Ammon's horn (tissue), 1 donor: ENCODE measurements around the gene CPLX1.
"Not testable (repeated sequence)": the region's sequence is repeated elsewhere in the genome, so short reads cannot be mapped to it uniquely, and the experiment has no call there.

Experiments used
- DNase-seq: peaks from one replicate; pipeline ENCODE4 v3.0.0-alpha.2; 2016; ENCODE audit warnings: low spot score

The CPLX1 gene

DNA sequence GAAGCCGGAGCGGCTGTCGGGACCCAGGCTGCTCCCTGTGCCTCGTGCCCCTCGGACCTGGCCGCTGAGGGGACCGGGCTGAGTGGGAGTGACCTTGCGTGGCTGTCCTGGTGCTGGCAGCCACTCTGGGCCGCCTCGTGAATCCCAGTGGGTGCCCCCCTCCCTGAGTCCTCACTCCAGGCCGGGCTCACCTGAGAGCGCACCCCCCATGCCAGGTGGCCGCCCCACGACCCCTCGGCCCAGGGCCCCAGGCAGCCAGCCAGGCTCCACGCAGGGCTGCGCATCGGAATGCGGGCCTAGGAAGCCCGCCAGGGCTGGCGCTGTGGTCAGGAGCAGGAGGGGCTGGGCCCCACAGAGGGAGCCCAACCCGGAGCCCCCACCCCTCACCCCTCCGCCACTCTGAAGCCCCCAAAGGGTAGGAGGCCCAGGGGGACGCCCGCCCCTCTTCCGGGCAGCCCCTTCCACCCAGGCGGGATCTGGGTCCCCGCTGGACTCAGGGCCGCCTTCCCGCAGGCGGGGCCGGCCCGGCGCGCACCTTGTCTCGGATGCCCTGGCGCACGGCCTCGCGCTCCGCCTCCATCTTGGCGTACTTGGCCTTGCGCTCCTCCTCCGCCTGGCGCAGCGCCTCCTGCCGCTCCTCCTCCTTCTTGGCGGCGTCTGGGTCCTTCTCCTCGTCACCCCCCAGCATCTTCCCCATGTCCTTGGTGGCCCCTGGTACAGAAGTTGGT is 33.9 kb downstream of the CPLX1 start:
- DNase-seq = no peak

DNA sequence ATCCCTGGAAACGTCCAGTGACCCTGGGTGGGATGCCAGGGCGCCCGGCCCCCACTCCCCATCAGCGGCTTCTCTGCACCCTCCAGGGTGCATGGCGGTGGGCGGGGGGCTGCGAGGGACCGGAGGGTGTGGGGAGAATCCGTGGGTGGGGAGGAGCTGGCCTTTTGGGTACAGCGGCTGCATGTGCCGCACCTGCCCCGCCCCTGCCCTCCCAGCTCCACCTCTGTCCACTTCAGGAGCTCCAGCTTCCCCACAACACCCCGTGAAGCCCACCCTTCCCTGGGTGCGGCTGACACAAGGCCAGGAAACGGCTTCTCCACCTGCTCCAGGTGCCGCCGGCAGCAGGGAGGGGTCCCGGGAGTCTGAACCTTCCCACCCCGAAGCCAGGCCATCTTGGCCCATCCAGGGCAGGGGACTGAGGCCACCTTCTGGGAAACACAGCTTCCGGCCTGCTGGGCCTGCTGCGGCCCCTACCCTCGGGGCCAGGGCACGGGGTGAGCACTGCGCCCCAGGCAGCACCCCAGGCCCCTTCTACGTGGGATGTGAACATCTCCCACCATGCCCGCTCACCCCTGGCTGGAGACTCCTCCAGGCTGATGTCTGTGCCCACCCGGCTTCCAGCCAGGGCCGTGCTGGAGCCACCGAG is 34.6 kb downstream of the CPLX1 start:
- DNase-seq = no peak

DNA sequence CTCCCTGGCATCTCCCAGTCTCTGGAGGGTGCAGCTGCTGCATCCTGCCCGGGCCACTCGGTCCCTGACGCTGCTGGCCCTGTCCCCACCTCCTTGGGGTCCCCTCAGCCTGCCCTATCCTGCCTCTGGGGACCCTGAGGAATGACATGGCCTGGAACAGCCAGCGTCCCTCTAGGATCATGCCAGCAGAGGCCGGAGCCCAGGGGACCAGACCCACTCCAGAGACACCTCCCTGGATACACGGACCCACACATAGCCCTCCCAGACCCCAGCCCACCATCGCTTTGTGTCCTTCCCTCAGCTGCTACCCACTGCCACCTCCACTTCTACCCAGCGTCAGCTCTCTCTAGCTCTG is 35.5 kb downstream of the CPLX1 start:
- DNase-seq = no peak

DNA sequence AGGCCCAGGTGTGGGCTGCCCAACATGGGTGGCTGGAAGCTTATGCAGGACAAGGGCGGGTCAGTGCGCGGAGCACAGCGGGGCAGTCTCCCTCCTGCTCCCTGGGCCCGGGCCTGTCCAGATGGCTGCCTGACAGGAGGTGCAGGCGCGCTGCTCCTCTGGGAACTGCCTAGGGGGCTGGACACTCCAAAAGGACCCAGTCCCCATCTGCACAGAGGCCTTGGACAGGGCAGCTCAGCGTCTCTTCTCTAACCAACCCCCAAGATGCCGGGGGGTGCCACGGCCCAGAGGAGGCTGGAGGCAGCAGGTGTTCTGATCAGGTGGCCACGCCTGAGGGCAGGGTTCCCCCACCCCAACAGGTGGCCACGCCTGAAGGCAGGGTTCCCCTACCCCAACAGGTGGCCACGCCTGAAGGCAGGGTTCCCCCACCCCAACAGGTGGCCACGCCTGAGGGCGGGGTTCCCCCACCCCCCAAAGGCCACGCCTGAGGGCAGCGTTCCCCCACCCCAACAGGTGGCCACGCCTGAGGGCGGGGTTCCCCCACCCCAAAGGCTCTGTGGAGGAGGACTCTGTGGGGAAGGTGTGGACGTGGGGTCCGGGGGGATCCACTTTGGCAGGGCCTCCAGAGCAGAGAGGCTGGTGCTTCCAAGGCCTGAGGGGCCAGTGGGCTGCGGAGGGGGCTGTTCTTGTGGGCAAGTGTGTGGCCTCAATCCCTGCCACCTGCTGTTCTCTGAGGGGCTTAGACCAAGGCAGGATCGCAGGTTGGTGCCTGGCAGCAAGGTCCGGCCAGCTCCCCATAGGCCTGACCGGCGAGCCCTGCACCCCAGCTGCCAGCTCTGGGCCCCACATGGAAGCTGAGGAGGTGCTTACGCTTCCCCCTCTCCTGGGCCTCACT is 36.1 kb downstream of the CPLX1 start:
- no peak for DNase-seq

DNA sequence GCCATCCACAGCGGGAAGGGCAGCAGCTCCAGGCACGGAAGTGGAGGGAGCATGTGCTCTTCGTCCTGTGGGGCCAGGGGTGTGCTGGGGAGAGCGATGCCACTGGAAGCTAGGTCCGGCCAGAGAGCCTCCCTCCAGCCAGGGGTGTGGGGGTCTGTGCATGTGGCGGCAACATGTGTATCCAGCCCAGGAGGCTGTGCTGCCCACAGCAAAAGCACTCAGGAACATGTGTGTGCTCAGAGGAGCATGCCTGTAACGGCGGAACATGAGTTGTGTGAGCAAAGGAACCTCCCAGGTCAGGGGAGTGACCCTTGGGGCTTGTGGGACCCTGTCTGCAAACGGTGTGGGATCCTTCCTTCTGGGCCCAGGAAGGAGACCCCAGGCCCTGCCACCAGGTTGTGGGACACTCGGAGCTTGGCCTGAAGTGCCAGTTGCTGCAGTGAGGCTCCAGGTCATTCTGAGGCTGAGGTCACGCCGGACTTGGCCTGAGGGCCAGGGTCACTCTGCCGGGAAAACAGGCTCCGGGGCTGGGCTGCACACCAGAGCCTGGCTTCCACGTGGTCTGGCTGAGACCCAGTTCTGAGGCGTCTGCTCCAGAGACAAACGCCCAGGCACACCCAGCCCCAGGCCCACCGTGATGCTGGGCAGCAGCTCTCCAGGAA is 37.2 kb downstream of the CPLX1 start:
- DNase-seq = no peak

DNA sequence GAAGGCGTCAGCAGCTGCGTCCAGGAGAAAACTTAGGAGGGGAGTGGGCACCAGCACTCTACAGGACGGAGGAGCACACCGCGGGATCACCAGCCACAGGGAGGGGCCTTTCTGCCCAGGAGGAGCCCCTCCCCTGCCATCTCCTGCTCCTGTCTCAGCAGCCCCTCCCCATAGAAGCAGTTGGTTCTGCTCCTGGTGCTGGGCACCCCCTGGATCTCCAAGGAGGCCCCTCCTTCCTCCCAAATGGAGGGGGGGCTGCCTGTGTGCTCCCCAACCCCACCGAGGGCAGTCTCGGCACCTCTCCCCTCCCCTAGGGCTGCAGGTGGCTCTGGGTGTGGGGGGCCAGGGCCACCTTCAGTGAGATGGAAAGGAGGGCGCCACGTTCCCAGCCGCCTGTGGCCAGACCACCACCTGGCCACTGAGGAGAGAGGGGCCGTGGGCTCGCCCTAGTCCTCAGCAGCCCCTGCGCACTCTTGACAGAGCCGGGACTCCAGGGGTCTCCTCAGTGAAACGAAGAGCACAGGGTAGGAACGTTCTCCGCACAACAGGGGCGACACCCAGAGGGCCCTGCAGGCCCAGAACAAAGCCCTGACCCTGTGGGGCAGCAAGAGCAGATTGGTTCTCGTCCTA is 37.8 kb downstream of the CPLX1 start:
- DNase-seq = no peak

DNA sequence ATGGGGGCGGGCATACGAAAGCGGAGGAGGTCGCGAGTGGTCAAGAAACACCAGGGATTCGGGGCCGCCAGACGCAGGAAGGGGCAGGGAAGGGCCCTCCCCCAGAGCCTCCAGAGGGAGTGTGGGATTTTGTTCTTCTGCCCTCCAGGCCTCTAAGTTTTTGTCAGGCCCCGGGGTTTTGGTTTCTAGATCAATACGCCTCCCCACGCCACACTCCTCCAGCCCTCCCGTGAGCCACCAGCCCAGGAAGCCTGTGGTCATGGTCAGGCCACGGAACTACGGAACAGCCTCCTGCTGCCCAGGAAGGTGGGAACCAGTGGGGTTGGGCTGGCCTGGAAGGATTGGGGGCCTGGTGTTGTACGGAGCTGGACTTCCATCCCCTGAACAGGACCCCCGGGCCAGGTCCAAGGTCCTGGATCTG is 38.4 kb downstream of the CPLX1 start:
- no peak for DNase-seq

DNA sequence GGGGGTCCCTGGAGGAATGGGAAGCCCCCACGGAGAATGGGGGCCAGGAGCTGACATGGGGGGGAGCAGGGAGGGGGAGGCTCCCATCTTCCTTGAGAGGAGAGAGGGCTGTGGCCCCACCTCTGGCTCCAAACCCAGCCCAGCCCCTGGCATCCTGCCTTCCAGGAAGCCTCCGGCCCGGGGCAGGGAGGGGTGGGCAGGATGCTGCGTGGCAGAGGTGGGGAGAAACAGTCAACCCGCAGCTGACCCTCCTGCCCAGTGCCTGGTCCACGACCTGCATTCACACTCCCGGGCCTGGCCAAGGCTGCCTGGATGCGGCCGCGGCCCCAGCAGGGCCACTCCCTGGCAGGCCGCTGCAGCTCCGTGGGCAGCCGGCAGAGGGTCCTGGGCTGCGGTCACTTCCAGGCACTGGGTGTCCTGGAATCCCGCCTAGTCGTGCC is 39.0 kb downstream of the CPLX1 start:
- DNase-seq = no peak

DNA sequence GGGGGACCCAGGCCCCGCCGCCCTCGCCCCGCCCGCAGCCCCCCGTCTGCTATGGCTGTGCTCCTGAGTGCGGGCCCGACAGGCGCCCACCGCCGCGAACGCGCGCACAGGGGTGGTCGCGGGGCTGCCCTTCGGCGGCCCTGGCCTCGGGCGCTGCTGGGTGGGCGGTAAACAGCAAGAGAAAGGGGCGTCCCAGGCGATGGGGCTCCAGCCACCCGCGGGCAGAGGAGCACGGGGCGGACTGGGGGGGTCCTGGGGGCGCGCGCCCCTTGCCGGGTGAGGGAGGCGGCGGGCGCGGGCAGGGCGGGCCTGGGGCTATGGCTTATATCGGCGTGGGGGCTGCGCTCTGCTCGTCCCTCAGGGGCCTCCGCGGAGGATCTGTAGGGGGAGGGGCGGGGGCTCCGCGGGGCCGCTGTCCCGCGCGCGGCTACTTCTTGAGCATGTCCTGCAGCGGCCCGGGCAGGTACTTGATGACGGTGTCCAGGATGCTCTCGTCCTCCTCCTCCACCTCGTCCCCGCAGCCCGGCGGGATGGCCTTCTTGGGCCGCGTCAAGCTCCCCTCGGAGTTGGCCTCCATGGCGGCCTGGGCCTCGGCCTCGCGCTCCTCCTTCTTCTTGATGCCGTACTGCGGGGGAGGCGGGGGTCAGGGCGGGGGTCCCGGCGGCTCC is 39.7 kb downstream of the CPLX1 start:
- no peak for DNase-seq

DNA sequence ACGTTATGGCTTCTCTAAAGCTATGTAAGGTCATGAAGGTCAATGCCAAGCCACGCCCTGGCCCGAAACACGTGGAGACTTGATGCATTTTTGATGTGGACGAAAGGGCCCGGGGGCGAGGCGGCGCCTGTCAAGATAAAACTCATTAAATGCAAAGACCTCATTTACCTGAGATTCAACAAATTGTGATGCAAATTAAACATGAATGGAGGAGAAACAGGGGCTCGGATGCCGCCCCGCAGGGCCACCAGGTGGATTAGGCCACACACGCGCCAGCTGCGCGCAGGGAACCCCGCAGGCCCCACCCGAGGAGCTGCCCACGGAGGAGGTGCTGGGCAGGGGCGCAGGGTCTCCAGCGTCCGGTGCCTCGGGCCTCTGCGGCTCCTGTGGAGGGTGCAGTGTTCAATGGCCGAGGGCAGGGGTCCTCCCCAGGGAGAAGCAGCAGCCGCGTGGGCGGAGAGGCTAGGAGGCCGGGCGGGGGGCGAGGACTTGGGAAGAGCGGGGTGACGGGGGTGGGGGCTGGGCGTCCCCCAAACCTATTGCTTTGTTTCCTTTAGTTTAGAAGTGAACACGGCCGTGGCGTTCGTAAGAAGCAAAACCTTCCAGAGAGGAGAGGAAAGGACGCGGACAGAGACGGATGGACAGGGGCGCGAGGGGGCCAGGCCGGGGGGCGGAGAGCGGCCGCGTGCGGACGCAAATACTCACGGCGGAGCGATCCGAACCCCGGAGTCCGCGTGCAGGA is 40.4 kb downstream of the CPLX1 start:
- no peak for DNase-seq

DNA sequence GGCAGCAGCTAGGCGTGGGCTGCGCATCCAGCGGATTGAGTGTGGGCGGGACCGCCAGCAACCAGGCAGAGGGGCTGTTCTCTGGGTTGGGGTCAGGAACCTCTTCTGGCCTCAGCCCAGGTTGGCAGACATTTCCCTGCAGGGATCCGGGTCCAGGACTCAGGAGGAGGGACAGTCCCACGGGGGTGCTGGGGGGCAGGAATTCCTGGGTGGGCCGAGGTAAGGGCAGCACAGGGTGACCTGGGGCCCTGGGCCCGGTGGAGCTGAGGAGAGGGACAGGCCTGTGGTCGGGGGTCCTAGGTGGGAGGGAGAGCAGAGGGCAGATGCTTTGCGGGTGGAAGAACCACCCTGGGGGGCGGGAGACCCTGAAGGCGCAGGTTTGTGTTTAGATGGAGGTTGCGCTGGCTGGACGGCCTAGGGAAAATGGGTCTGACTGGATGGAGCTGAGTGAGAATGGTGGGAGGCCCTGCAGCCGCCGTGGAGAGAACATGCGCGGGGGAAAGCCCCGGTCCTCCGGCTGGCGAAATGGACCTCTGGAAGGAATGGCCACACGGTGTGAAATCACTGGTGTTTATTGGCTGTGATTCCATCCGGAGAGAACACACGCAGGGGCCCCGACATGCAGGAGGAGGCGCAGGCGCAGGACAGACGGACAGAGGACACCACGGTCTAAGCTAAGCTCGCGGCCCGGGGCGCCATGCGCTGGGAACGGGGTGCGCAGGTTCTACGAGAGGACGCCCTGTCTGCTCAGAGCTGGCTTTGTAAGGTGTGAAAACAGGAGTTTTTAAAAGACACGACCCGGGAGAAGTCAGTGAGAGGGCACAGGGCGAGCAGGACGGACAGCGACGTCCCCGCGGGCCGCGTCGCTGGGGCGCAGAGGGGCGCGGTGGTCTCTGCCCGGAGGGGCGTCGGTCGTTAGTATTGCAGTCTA is 41.3 kb downstream of the CPLX1 start:
- DNase-seq = no peak

DNA sequence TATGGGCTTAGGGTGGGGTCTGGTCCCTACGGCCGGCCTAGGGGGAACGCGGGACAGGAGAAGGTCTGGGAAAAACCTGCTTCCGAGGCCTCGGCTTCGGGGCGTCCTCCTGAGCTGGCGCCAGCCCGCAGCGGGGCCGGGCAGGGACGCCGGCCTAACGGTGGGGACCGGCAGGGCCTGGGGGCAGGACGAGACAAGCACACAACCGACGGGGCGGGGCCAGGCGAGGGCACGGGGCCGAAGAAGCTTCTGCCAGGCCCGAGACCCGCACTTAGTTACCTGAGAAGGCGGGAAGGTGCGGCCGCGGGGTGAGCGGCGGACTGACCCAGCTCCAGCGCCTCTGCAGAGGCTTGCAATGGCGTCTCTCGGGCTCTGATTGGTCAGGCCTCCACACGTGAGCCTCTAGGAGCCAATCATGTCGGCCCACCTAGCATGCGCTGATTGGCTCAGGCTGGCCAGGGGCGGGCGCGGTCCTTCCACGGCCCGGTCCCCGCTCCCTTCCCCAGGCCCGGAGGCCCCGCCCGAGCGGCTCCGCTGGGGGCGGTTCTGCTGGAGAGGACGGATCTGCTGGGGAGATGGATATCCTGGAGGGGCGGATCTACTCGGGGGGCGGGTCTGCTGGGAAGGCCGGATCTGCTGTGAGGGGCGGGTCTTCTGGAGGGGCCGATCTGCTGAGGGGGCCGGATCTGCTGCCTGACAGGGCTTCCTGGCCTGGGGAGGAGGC is 44.3 kb downstream of the CPLX1 start:
- DNase-seq = peak; percentile 99

DNA sequence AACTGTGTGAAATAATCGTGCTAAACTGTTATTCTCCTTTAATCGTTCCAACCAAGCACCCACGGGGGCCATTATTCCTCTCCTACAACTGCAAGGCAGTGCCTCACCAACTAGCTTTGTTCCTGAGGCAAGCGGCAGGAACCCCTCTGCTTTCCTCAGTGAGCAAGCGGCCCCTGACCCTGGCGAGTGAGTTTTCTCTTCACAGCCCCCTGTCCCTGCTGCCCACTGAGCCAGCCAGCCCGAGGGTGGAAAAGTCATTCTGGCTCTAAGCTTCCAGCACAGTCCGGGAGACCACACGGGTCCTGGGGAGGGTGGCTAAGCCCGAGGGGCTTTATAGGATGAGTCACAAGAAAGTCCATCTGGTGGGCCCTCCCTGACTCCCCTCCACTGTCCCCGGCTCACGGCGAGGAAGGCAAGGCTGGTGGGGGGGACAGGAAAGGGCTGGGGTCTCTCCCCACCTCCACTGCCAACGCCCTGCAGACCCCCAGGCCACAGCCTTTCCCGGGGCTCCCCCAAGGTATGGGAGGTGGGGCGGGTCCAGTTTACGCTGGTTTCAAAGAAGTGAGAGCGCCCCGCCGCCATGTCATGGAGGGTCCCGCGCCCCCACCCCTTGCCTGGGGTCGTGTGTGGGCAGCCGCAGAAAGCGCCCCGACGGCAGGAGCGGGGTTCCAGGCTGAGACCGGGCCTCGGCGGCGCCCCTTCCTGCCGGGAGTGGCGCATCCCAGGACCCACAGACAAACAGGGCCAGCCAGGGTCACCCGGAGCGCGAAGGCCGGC is 45.0 kb downstream of the CPLX1 start:
- no peak for DNase-seq

DNA sequence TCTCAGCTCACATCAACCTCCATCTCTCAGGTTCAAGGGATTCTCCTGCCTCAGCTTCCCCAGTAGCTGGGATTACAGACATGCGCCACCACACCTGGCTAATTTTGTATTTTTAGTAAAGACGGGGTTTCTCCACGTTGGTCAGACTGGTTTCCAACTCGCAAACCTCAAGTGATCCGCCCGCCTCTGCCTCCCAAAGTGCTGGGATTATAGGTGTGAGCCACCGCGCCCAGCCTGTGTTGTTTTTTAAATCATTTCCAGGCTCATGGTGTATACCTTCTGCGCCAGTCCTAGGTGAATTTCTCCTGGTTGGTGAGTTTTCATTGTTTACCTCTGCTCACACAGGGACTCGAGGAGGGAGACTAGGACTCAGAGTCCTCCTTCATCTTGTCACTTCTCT is 45.7 kb downstream of the CPLX1 start:
- DNase-seq = not testable (repeated sequence)

DNA sequence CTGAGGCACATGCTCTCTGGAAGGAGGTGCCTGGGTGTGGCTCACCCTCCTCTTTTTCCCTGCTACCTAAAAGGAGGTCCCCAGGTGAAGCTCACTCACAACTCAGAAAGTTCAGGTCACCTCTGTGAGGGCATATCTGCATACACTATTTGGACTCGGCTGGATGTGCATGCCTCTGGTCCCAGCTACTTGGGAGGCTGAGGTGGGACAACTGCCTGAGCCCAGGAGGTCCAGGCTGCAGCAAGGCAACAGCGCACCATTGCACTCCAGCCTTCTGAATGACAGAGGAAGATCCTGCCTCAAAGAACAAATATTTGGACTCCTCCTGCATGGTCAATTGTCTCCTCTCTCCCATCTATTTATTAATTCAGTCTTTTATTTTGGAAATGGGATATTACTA is 46.4 kb downstream of the CPLX1 start:
- DNase-seq = no peak

DNA sequence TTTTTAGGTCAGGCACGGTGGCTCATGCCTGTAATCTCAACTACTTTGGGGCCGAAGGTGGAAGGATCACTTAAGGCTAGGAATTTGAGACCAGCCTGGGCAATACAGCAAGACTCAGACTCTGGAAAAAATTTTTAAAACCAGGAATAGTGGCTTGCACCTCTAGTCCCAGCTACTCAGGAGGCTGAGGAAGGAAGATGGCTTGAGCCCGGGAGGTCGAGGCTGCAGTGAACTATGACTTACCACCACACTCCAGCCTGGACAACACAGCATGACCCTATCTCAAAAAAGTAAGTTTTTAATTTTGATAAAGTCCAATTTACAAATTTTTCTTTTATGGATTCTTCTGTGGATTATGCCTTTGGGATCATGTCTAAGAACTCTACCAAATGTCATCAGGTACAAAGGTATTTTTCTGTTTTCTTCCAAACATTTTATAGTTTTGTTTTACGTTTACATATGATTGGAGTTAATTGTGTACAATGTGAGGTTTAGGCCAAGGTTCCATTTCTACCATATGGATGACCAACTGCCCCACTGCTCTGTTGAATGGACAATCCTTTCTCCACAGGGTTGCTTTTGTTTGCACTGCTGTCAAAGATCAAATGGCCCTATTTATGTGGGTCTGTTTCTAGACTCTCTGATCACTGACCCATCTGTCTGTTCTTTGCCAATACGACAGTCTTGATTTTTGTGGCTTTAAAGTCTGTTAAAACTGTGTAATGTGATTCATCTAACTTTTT is 48.2 kb downstream of the CPLX1 start:
- DNase-seq = no peak

DNA sequence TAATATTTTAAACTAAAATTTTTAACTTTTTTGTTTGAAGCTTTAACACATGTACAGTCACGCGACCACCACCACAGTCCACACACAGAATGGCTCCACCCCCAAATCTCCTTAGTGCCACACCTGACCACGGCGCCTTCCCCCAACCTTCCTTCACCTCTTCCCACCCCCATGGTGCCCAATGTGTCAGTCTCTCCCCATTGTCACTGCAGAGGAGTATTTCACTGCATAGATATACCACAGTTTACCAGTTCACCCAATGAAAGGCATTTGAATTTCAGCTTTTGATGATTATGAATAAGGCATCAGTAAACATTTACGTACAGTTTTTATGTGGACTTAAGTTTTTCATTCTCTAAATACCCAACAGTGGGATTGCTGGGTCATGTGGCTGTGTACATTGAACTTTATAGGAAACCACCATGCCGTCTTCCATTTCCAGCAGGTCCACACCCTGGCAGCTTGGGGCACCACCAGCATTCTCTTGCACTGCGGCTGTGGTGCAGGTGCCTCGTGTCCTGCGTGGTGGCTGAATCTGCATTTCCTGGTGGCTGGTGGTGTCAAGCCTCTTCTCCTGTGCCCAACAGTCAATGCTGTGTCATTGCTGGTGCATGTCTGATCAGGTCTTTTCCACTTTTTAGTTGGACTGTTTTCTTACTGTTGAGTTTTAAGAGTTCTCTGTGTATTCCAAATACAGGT is 49.0 kb downstream of the CPLX1 start:
- no peak for DNase-seq
